HG03066 (cell line): Measurements from ENCODE around the gene GAGE12G.
"Not testable (repeated sequence)": the region's sequence is repeated elsewhere in the genome, so short reads cannot be mapped to it uniquely, and the experiment has no call there.

Experiments
- ATAC-seq: cut with Tn5 transposase; IDR thresholded peaks from one replicate; pipeline ENCODE4 v1.9.1; 2021; ENCODE audit warnings: low read depth; ENCODE audit not compliant: unreplicated experiment

GAGE12G gene

DNA sequence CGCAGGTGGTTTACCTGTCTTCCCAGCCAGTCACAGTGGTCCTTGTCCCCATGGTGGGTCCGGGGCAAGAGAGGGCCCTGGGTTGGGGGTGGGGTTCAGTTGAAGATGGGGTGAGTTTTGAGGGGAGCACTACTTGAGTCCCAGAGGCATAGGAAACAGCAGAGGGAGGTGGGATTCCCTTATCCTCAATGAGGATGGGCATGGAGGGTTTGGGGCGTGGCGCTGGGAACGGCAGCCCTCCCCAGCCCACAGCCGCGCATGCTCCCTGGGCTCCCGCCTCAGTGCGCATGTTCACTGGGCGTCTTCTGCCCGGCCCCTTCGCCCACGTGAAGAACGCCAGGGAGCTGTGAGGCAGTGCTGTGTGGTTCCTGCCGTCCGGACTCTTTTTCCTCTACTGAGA, at the start of gene GAGE12G:
Gene GAGE12G, plus strand, starts transcription at position 301 of the 400 bp plus-strand sequence. CDS start 1,155 bp downstream, outside the sequence.
- not testable (repeated sequence) for ATAC-seq

GRCh38 chrX:49531877-49532276, 38.3 kb upstream of the GAGE12G start, which contains the start of gene GAGE12C:
TSS of gene GAGE12C (plus strand) at chrX:49532177. CDS start at chrX:49533332, 1,155 bp downstream.
- ATAC-seq: not testable (repeated sequence)

DNA sequence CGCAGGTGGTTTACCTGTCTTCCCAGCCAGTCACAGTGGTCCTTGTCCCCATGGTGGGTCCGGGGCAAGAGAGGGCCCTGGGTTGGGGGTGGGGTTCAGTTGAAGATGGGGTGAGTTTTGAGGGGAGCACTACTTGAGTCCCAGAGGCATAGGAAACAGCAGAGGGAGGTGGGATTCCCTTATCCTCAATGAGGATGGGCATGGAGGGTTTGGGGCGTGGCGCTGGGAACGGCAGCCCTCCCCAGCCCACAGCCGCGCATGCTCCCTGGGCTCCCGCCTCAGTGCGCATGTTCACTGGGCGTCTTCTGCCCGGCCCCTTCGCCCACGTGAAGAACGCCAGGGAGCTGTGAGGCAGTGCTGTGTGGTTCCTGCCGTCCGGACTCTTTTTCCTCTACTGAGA, 28.8 kb upstream of the GAGE12G start, which contains the start of gene GAGE12D:
Gene GAGE12D, plus strand, starts transcription at position 301 of the 400 bp plus-strand sequence. CDS start 1,155 bp downstream, outside the sequence.
- ATAC-seq: not testable (repeated sequence)

GRCh38 chrX:49550989-49551388, 19.2 kb upstream of the GAGE12G start, which contains the start of gene GAGE12E:
TSS of gene GAGE12E (plus strand) at chrX:49551289. CDS start at chrX:49552444, 1,155 bp downstream.
- not testable (repeated sequence) for ATAC-seq

DNA sequence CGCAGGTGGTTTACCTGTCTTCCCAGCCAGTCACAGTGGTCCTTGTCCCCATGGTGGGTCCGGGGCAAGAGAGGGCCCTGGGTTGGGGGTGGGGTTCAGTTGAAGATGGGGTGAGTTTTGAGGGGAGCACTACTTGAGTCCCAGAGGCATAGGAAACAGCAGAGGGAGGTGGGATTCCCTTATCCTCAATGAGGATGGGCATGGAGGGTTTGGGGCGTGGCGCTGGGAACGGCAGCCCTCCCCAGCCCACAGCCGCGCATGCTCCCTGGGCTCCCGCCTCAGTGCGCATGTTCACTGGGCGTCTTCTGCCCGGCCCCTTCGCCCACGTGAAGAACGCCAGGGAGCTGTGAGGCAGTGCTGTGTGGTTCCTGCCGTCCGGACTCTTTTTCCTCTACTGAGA, 9.7 kb upstream of the GAGE12G start, which contains the start of gene GAGE12F:
Gene GAGE12F, plus strand, starts transcription at position 301 of the 400 bp plus-strand sequence. CDS start 1,155 bp downstream, outside the sequence.
- ATAC-seq: not testable (repeated sequence)

DNA sequence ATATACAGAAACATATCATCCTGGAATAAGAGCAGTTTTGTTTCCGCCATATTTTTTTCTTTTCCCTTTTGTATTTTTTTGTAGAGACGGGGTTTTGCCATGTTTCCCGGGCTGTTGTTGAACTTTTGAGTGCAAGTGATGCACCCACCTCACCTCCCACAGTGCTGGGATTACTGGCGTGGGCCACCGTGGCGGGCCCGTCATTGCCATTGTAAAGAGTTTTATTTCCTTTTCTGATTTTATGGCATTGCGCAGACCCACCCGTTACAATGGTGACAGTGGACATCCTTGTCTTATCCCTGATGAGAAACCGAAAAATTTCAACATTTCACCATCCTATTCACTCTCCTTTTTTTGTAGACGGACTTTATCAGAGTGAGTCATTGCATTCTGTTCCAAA, 1.5 kb upstream of the GAGE12G start:
- ATAC-seq: not testable (repeated sequence)

DNA sequence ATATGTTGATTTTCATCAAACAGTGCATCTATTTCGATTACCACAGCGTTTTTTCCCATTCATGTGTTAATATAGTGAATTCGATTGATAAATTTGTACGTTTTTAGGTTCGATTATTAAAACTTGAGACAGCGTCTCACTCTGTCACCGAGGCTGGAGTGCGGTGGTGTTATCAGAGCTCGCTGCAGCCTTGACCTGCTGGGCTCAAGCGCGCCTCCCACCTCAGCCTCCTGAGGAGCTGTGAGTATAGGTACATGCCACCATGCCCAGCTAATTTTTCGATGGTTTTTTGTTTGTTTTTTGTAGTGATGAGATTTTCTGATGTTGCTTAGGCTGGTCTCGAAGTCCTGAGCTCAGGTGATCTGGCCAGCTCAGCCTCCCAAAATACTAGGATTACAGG, 1.0 kb upstream of the GAGE12G start:
- not testable (repeated sequence) for ATAC-seq

- ATAC-seq: not testable (repeated sequence)
Measured at GRCh38 chrX:49579649-49580048, 9.4 kb downstream of the GAGE12G start, which contains the start of gene GAGE12H. TSS of gene GAGE12H (plus strand) at chrX:49579949. CDS start at chrX:49581104, 1,155 bp downstream.

GRCh38 chrX:49589196-49589595, 19.0 kb downstream of the GAGE12G start, which contains the start of gene GAGE2A:
TSS of gene GAGE2A (plus strand) at chrX:49589496. CDS start at chrX:49590651, 1,155 bp downstream.
- ATAC-seq: not testable (repeated sequence)

DNA sequence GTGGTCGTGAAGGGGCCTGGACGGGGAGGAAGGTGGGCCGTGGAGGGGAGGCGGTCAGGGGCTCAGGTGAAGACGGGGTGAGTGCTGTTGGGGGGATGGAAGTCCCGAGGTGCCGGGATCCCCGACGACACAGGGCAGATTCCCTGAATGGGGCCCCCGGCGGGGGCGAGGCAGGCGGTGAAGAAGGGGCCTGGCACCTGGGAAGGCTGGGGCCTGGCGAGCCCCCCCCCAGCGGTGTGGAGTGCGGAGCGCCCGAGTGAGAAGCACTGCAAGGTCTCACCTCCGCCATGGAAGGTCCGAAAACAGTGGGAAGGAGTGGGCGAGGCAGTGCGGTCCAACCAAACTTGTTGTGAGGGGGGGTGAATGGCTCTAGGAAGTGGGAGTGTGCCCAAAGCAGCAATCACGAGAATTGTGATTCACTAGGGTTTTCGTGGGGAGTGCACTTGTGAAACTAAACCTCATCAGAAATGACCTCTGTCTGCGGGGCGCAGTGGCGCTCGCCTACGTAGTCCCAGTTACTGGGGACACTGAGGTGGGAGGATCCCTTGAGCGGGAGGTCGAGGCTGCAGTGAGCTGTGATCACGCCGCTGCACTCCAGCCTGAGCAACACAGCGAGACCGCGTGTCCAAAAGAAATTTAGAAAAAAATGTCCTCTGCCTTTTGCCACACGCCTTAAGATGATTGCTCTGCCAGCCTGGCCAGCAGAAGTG, 19.7 kb downstream of the GAGE12G start:
- ATAC-seq: not testable (repeated sequence)

DNA sequence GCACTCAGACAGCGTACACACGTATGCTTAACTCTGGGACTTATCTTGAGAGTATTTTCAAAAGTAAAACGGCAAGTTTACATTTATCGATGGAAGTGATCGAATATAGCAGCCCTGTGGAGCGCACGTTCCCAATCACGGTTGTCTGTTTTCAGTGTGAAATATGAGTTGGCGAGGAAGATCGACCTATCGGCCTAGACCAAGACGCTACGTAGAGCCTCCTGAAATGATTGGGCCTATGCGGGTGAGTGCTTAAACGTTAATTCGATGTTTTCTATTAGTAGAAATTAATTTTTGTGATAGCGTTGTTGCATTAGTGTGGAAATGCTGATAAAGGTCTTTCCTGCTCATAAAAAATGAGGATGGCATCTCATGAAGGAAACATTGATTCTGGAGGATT, 20.3 kb downstream of the GAGE12G start:
- ATAC-seq: not testable (repeated sequence)

- ATAC-seq: not testable (repeated sequence)
Measured at GRCh38 chrX:49598720-49599119, 28.5 kb downstream of the GAGE12G start, which contains the start of gene GAGE1. TSS of gene GAGE1 (plus strand) at chrX:49599020. CDS start at chrX:49600175, 1,155 bp downstream.

DNA sequence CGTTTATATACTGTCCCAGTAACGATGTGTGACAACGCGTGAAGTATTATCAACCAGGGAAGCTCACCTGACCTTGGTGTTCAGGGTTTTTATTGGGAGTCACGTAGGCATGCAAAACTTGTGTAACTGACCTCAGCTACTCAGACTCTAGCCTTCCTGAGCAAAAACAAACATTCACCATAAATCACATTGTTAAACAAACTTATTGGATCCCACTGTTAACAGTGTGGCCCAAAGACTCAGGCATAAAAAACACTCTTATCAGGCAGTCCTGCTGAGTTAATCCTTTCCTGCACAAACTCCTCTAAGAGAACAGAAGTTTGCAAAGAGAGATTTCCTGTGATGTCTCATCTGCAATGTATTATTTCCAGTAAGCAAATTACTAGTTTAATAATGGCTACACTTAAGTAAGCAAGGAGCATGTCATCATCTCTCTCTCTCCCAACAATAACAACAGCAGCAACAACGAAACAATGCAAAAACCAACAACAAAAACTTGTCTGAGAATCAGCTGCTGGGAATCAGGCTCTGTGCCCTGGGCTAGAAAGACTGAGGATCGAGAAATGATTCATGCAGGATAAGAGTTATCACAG, 40.6 kb downstream of the GAGE12G start:
- ATAC-seq: no peak

- no peak for ATAC-seq
Measured at GRCh38 chrX:49618574-49618973, 48.4 kb downstream of the GAGE12G start.
